Endothelial cell of umbilical vein (primary cell): Measurements from ENCODE around the gene GRM5. TPM values are rescaled to one million over a fixed set of nuclear protein-coding genes. Genes with fewer than 3 reads are reported as not detected.

Experiments used
- BruUV-seq: library from RNA; stranded (reverse); fragments of 400-500 nt; replicated peaks from 2 replicates; lab custom pipeline; 2021; lab: Mats Ljungman, UMichigan
- CTCF ChIA-PET: fragments of 300-600, 350-600 bp; sonication (Branson Sonifier 250); formaldehyde crosslinking; loops from one replicate; lab custom pipeline; 2021; ENCODE audit warnings: antibody characterized with exemption, inconsistent platforms; lab: Charles Lee
- POLR2A ChIA-PET: fragments of 300-600, 350-600 bp; sonication (Branson Sonifier 250); formaldehyde crosslinking; loops from one replicate; lab custom pipeline; 2021; ENCODE audit warnings: antibody characterized with exemption, inconsistent platforms; lab: Charles Lee
- DNase-seq: peaks from one replicate; pipeline ENCODE4 v3.0.0-alpha.2; 2011; ENCODE audit warnings: low read depth, low spot score
- FAIRE-seq: peaks from 2 replicates; lab custom pipeline; 2011; peaks lifted over from hg19 to GRCh38; lab: Jason Lieb, UNC
- H2AFZ ChIP-seq: 2 replicates; pipeline ENCODE4 v1.6.0; 2012; ENCODE audit warnings: low read depth, low read length, control low read depth, inconsistent platforms
- H3K27ac ChIP-seq: 2 replicates; pipeline ENCODE4 v1.5.1; 2011; ENCODE audit warnings: low read depth, mild to moderate bottlenecking, control low read depth, low read length, moderate library complexity; ENCODE audit not compliant: insufficient read depth
- H3K27me3 ChIP-seq, 2 experiments: 2 replicates each; pipeline versions ENCODE4 v1.6.0 to v1.6.1; 2011; ENCODE audit warnings: low read length in 2 of 2, mixed read lengths in 1 of 2; ENCODE audit not compliant: control insufficient read depth in 2 of 2, insufficient read depth in 2 of 2
- H3K36me3 ChIP-seq, 2 experiments: 2 replicates in 1 of 2; 3 replicates in 1 of 2; pipeline ENCODE4 v1.5.1; 2011; ENCODE audit warnings: low read length in 2 of 2, mild to moderate bottlenecking in 1 of 2, moderate library complexity in 1 of 2; ENCODE audit not compliant: control insufficient read depth in 2 of 2, insufficient read depth in 2 of 2; ENCODE audit errors: extremely low read depth in 1 of 2
- H3K4me1 ChIP-seq: 3 replicates; pipeline ENCODE4 v1.5.1; 2011; ENCODE audit warnings: mild to moderate bottlenecking, low read length; ENCODE audit not compliant: control insufficient read depth, insufficient read depth; ENCODE audit errors: extremely low read depth
- H3K4me2 ChIP-seq: 2 replicates; pipeline ENCODE4 v1.6.1; 2011; ENCODE audit warnings: low read length, control low read depth, mixed read lengths; ENCODE audit not compliant: insufficient read depth
- H3K4me3 ChIP-seq, 3 experiments: fragments of 200-600 bp in 1 of 3; sonication (generic), shearing (Covaris generic) in 1 of 3; replicated peaks in 1 of 3; 2 replicates each; pipeline ENCODE4 v1.5.1; 2011 to 2016; ENCODE audit warnings: control low read depth in 3 of 3, low read length in 3 of 3, mild to moderate bottlenecking in 2 of 3, inconsistent platforms in 1 of 3, low read depth in 1 of 3, moderate library complexity in 1 of 3; ENCODE audit not compliant: insufficient read depth in 1 of 3
- H3K79me2 ChIP-seq: 2 replicates; pipeline ENCODE4 v1.6.0; 2012; ENCODE audit warnings: low read length, inconsistent platforms; ENCODE audit not compliant: control insufficient read depth, insufficient read depth
- H3K9ac ChIP-seq: replicated peaks from 2 replicates; pipeline ENCODE3; 2011; ENCODE audit warnings: low read length, control low read depth; ENCODE audit not compliant: insufficient read depth; ENCODE audit errors: extremely low read depth
- H3K9me1 ChIP-seq: replicated peaks from 3 replicates; pipeline ENCODE4 v1.6.0; 2011; ENCODE audit warnings: mild to moderate bottlenecking, low read length; ENCODE audit not compliant: control insufficient read depth, insufficient read depth; ENCODE audit errors: extremely low read depth
- H3K9me3 ChIP-seq: replicated peaks from 2 replicates; pipeline ENCODE4 v1.5.1; 2012; ENCODE audit warnings: low read length, inconsistent platforms; ENCODE audit not compliant: control insufficient read depth, insufficient read depth
- H4K20me1 ChIP-seq: replicated peaks from 2 replicates; pipeline ENCODE3; 2011; ENCODE audit warnings: mild to moderate bottlenecking, low read length; ENCODE audit not compliant: control insufficient read depth, insufficient read depth; ENCODE audit errors: extremely low read depth
- EZH2 ChIP-seq: IDR thresholded peaks from 2 replicates; pipeline ENCODE4 v1.6.1; 2012; ENCODE audit warnings: borderline replicate concordance, low read depth, mild to moderate bottlenecking, moderate library complexity, low read length, inconsistent platforms; ENCODE audit not compliant: severe bottlenecking
- FOS ChIP-seq: IDR thresholded peaks from 2 replicates; pipeline ENCODE4 v1.6.1; 2011; ENCODE audit warnings: mild to moderate bottlenecking, low read length, moderate library complexity, borderline replicate concordance; ENCODE audit not compliant: insufficient read depth
- MYC ChIP-seq: IDR thresholded peaks from one replicate; pipeline ENCODE4 v1.6.1; 2011; ENCODE audit warnings: mild to moderate bottlenecking, low read depth, low read length
- POLR2A ChIP-seq: IDR thresholded peaks from 2 replicates; pipeline ENCODE4 v1.6.1; 2012; ENCODE audit warnings: low read depth, mild to moderate bottlenecking, control low read depth, low read length
- POLR2AphosphoS5 ChIP-seq: IDR thresholded peaks from 2 replicates; pipeline ENCODE4 v1.6.1; 2012; ENCODE audit warnings: low read depth, mild to moderate bottlenecking, control low read depth, low read length, moderate library complexity; ENCODE audit not compliant: insufficient read depth
- dilution Hi-C: fragments of 300-500 bp; cut with MboI; formaldehyde crosslinking; loops from one replicate; pipeline ENCODE4 v1.15.0; 2019; ENCODE audit warnings: low sequenced_read_pairs; ENCODE audit not compliant: extremely low pct_ligation_motif_present
- intact Hi-C: fragments of 100-400 bp; cut with micrococcal nuclease; formaldehyde crosslinking; loops from one replicate; pipeline ENCODE4 v1.10.0; 2022
- polyA plus RNA-seq, 4 experiments: library from polyadenylated mRNA; depleted of rRNA in 3 of 4; stranded (reverse) in 3 of 4; unstranded in 1 of 4; fragments of >200 nt; gene quantifications; 2 replicates each; pipeline versions ENCODE4 v1.2.1 to v1.2.3, GENCODE V29; 2011 to 2012; ENCODE audit warnings: missing spikeins in 1 of 4
- total RNA-seq: library from RNA; stranded (reverse); gene quantifications from 2 replicates; pipeline ENCODE4 v1.2.3, GENCODE V29; 2021
- TF ChIP-seq, protein P1 (sequence below): IDR thresholded peaks from 2 replicates; pipeline ENCODE4 v1.6.1; 2011; ENCODE audit not compliant: insufficient read depth, insufficient read length
- TF ChIP-seq, protein P2 (sequence below), 2 donors: IDR thresholded peaks; 1 replicate in 1 of 2; 2 replicates in 1 of 2; pipeline ENCODE4 v1.5.1; 2011; ENCODE audit warnings: low read length in 2 of 2, mild to moderate bottlenecking in 2 of 2, moderate library complexity in 2 of 2, control low read depth in 1 of 2, inconsistent platforms in 1 of 2, low read depth in 1 of 2; ENCODE audit not compliant: insufficient read depth in 1 of 2; ENCODE audit errors: extremely low read depth in 1 of 2

The GRM5 gene
- total and polyA plus RNA-seq, 2 donors (not counting 3 experiments of a cell fraction or from before 2014, with no cell fraction given) = 0.10 to 0.11 TPM

DNA sequence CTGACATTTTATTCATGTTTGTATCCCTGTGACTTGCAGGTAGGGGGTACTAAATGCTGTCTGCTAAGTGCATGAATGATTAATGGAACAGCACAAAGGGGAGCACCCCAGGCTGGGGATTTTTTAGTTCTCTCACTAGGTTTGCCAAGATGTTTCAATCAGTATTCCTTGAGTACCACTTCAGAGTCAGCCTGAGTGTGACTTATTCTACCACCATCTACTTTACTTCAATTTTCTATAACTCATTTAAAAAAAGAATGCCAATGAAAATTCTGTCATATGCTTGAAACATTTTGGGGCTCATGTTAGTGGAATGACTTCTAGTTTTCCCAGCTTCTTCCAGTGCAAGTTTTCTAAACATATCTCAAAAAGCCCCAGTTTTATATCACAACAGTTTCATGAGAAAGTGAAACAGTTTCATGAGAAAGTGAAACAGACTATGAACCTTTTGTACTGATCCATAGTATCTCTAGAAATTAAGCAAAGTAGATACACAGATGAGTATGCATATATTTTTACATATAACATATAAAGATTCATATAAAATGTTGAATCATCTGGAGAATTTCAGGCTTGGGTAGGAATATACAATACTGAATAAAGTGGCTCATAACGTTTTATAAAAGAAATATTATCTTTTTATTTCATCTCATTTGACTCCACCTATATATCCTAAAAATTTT, 252.4 kb downstream of the GRM5 start:
- Histone ChIP-seq H3K4me1 (no peaks in the 10 kb centered on the region), H4K20me1 (no peaks in the 10 kb centered on the region), H3K4me2 (no peak overlapping the region), H3K9ac (no peak overlapping the region), H3K79me2 (no peaks in the 10 kb centered on the region), H3K9me3 (no peaks in the 10 kb centered on the region), H2AFZ (no peak overlapping the region), H3K27ac (no peak overlapping the region), H3K9me1 (no peaks in the 10 kb centered on the region), H3K27me3 (no peaks in the 10 kb centered on the region), H3K36me3 (no peaks in the 10 kb centered on the region), H3K4me3 (no peak overlapping the region)
- FAIRE-seq (no peak), DNase-seq (no peak)
- TF ChIP-seq EZH2 = no peak
- no peak for TF ChIP-seq POLR2A
- no peak for TF ChIP-seq MYC
- TF ChIP-seq, protein P1, sequence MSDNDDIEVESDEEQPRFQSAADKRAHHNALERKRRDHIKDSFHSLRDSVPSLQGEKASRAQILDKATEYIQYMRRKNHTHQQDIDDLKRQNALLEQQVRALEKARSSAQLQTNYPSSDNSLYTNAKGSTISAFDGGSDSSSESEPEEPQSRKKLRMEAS = no peak
- TF ChIP-seq, protein P2, sequence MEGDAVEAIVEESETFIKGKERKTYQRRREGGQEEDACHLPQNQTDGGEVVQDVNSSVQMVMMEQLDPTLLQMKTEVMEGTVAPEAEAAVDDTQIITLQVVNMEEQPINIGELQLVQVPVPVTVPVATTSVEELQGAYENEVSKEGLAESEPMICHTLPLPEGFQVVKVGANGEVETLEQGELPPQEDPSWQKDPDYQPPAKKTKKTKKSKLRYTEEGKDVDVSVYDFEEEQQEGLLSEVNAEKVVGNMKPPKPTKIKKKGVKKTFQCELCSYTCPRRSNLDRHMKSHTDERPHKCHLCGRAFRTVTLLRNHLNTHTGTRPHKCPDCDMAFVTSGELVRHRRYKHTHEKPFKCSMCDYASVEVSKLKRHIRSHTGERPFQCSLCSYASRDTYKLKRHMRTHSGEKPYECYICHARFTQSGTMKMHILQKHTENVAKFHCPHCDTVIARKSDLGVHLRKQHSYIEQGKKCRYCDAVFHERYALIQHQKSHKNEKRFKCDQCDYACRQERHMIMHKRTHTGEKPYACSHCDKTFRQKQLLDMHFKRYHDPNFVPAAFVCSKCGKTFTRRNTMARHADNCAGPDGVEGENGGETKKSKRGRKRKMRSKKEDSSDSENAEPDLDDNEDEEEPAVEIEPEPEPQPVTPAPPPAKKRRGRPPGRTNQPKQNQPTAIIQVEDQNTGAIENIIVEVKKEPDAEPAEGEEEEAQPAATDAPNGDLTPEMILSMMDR (IDR thresholded peaks at IDR 0.05; ENCODE audit: extremely low read depth in 1 of 2, insufficient read depth in 1 of 2, low read depth in 1 of 2, low read length in 2 of 2) = no peak
- no peak for TF ChIP-seq POLR2AphosphoS5
- TF ChIP-seq FOS = no peak
- no TSS peak for BruUV-seq
- dilution Hi-C loops (no loop called here), intact Hi-C loops (no loop called here)
- CTCF ChIA-PET = no interaction called here
- POLR2A ChIA-PET = no interaction called here
